T-helper 9 cell (primary cell): ENCODE data around the gene SERPINA1.
"Not testable (repeated sequence)": the region's sequence is repeated elsewhere in the genome, so short reads cannot be mapped to it uniquely, and the experiment has no call there.

ENCODE experiments used
- DNase-seq: peaks from one replicate; pipeline ENCODE4 v3.0.0-alpha.2; 2020

Gene SERPINA1

DNA sequence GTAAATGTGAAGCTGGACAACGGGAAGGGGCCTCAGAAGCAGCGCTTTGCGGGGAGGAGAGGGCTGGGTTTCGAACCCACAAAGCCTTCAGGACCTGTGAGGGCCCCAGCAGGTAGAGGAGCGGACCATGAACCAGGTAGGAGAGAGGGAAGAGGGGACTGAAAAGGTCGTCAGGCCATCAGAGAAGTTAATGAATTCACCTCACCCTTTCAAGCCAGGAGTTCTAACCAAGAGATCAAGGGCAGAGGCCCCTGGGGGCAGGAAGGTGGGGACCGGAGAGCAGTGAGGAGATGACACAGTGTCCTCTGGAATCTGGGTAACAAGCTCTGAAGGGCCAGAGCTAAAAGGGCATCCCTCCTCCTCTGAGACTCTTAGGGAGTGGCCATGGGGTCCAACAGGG, 19.4 kb downstream of the SERPINA1 start:
- DNase-seq: no peak

DNA sequence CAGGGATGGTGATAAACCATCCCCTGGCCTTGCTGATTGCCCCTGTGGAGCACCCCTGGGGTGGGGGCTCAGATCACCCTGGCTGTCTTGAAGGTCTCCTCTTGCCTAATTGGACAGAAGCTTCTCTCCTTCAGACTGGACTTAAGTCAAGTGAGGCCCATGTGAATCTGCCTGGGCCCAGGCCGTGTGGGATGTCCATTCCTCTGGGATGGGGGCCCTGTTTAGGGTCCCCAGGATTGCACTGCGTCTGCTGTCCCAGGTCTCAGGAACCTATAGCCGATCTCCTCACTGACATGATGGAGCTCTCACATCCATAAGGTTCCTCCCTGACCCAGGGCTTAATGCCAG, 20.2 kb downstream of the SERPINA1 start:
- no peak for DNase-seq

DNA sequence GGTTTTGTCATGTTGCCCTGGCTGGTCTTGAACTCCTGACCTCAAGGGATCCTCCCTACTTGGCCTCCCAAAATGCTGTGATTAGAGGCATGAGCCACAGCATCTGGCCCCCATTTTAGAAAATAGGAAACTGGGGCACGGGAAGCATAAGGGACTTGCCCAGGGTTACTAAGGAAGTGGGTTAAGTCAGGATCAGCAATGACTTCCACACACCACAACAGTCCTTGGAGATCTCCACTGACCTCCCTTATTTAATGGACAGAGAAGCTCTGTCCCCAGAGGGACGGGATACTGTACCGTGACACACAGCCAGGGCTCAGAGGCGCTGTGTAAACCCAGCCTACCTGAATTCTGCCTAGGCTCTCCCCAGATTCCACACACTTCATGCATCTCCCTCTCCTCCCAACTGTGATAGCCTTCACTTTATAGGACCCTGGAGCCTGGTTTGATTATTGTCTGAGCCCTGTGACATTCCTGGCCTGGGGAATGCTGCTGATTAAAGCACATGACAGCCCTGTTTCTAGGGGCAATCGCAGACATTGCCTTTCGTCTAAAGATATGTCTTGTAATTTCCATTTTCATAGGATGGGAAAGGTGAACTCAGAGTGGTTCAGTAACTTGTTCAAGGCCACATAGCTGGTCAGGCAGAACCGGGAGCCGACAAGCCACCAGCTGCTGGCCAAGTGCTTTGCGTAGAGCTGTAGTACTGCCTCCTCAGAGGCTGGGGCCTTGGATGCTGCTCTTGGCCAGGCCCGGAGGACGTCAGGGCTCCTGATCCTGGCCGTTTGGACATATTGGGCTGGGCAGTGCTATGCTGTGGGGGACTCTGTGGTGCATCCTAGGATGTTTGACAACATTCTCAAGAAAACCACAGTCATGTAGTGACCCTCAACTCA, 20.8 kb downstream of the SERPINA1 start:
- no peak for DNase-seq

DNA sequence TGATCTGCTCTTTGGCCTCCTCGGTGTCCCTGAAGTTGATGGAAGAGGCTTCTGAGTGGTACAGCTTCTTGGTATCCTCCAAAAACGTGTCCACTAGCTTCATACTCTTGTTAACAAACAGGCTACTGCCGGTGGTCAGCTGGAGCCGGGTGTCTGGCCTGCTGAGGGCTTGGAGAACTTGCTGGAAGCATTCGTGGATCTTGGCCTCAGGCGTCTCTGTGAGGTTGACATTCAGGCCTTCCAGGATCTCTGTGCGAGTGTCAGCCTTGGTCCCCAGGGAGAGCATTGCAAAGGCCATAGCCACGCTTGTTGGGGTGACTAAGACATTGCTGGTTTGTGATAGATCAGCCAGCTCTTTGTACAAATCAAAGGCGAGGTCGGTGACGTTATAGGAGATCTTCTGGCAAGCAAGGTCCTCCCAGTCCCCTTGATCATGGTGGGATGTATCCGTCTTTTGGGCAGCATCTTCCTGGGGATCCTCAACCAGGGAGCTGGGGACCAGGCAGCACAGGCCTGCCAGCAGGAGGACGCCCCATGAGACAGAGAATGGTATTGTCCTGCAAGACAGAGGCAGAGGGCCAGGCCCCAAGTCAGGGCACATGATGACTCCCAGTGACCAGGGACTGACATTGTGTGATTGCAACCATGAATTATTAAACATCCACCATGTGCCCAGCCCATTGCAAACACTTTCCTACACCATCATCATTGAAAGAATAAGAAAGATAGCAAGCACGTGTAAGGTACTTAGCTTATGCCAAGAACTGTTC, 22.1 kb downstream of the SERPINA1 start, which contains the start of gene SERPINA2:
SERPINA2 (minus strand) TSS at position 553 of the 770 bp plus-strand sequence.
- no peak for DNase-seq

- no peak for DNase-seq
Observed at GRCh38 chr14:94365624-94366023, 22.8 kb downstream of the SERPINA1 start.

DNA sequence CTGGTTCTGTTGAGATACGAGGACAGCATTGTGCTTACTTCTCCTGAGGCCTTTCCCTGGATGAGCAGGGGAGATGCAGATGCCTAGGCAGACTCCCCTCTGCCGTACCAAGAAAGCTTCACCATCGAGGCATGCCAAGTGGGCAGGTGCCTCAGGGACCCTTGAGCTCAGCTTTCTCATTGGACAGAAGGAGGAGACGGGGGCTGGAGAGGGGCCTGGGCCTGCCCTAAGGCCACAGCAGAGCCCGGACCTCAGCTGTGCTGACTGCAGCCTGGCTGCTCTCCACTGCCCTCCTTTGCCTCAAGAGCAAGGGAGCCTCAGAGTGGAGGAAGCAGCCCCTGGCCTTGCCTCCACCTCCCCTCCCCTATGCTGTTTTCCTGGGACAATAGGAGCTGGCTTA, 23.4 kb downstream of the SERPINA1 start:
- DNase-seq: no peak

- DNase-seq: no peak
Observed at GRCh38 chr14:94364037-94364436, 24.4 kb downstream of the SERPINA1 start.

DNA sequence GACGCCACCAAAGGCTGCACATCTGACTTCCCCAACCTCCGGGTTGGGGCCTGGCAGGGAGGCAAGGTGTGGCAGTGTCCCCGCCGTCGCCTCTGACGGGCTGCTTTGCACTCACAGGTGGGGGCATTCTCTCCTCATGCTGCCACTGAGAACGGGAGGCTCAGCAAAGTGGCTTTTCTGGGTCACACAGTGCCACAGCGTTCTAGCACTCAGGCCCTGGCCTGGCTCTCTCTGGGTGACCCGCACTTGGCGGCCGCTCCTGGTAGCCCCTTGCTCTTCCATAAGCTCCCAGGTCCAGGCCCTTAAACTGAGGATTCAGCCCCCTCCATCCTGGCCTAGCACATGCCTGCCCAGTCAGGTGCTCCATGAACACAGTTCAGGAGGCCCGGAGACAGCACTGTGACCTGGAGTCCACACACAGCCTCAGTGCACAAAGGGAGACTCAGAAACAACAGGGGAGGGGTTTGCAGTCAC, 25.2 kb downstream of the SERPINA1 start:
- DNase-seq: no peak

DNA sequence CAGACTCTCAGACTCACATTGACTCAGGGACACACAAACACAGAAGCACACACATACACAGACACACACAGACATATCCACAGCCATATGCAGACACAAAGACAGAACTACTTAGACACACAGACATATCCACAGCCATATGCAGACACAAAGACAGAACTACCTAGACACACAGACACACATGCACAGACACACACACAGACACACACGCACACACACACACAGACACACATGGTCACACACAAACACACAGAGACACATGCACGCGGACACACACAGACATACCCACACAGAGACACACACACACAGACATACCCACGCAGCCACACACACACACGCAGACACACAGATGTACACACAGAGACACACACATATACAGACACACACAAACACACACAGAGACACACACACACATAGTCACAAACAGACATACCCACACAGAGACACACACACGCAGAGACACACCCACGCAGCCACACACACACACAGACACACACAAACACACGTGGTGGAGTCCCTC, 25.7 kb downstream of the SERPINA1 start:
- no peak for DNase-seq

GRCh38 chr14:94361682-94362081, 26.7 kb downstream of the SERPINA1 start:
- no peak for DNase-seq

DNA sequence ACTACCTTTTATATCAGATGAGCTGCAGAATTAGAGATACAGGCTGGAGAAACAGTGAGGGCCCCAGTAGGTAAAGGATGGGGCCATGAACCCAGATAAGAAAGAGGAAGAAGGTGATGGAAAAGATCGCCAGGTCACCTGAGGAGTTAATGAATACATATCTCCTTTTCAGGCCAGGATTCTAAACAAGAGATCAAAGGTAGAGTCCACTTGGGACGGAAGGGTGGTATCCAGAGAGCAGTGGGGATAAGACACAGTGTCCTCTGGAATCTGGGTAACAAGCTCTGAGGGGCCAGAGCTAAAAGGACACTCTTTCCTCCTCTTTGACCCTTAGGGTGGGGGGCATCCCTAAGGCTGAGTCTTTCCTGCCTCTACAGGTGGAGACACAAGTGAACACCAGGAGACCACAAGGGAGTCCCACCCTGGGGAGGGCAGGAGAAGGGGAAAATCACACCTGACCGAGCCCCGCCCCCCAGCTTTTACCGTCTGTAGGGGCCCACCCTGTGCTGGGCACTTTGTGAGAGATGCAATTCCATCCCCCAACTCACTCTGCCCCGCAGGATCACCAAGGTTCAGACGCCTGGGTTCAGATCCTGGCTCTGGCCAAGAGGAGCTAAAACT, 27.3 kb downstream of the SERPINA1 start:
- DNase-seq: no peak

GRCh38 chr14:94357166-94357565, 31.2 kb downstream of the SERPINA1 start:
- no peak for DNase-seq

GRCh38 chr14:94356379-94357056, 31.9 kb downstream of the SERPINA1 start:
- no peak for DNase-seq

DNA sequence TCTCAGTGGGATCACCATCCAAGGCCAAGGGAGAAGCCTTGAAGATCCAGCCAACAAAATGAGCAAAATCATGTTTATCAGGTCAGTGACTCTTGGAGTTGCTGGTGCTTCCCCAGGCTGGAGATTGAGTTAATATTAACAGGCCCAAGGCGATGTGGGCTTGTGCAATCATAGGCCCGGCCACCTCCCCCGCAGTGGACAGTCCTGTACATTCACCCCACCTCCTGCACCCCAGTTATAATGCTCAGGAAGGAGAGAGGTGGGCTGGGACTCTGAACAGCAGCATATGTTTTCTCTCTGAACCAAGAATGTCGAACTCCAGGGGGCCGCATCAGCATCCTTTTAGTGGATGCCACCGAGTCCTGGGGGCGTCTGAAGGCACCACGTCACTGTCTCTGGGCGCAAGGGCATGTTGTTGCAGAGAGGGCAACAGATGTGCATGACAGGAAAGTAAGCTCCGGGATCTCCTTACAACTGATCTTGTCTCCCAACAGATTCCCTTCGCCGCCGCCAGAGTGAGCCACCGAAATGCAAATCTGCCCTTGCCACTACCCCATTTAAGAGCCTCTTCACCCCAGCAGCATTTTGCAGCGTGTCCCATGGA, 33.1 kb downstream of the SERPINA1 start:
- DNase-seq: no peak

GRCh38 chr14:94354638-94355185, 33.7 kb downstream of the SERPINA1 start:
- DNase-seq: no peak

DNA sequence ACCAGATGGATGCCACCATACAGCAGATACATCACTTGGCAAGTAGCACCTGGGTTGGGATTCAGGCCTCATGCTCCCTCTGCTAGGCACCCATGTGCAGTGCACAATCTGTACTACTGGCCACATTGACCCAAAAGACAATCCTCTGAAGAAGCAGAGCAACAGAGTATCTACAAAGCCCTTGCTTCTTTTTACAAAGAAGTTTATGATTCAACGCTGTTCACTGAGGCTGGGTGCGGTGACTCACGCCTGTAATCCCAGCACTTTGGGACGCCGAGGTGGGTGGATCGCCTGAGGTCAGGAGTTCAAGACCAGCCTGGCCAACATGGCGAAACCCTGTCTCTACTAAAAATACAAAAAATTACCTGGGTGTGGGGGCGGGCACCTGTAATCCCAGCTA, 34.2 kb downstream of the SERPINA1 start:
- not testable (repeated sequence) for DNase-seq

- no peak for DNase-seq
Observed at GRCh38 chr14:94349276-94349675, 39.1 kb downstream of the SERPINA1 start.

DNA sequence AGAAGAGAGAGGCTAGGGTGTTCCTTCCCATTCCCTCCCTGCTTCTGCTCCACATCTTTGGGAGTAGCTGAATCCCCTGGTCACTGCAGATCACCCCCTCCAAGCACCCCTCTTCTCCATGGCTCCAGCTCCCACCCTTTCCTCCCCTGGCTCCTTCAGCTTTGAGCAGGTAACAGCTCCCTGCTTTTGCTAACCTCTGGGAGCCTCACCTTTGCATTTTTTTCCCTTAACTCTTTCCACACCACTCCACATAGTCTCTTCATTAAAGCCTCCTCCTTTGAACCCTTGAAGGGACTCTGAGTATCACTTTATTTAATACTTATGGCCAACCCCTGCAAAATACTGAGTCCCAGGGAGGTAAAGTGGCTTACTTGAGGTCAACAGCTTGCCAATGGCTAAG, 39.6 kb downstream of the SERPINA1 start:
- no peak for DNase-seq

GRCh38 chr14:94346841-94347240, 41.6 kb downstream of the SERPINA1 start:
- DNase-seq: no peak

DNA sequence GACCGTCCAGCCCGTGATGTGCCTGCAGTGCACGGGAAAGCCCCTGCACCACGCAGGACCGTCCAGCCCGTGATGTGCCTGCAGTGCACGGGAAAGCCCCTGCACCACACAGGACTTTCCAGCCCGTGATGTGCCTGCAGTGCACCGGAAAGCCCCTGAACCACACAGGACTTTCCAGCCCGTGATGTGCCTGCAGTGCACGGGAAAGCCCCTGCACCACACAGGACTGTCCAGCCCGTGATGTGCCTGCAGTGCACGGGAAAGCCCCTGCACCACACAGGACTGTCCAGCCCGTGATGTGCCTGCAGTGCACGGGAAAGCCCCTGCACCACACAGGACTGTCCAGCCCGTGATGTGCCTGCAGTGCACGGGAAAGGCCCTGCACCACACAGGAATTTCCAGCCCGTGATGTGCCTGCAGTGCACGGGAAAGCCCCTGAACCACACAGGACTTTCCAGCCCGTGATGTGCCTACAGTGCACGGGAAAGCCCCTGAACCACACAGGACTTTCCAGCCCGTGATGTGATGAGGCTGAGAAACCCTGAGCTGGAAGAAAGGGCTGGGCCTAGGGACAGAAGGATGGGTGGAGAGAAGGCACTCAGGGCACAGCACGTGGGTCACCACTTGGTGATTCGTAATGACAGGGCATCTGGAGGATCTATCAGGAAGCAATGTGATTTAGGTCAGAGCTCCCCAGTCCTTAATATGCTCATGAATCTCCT, 42.2 kb downstream of the SERPINA1 start:
- peak; percentile 11 for DNase-seq
